Fibroblast of lung (primary cell): ENCODE measurements around the gene ACAD11. TPM values are rescaled to one million over a fixed set of nuclear protein-coding genes. Genes with fewer than 3 reads are reported as not detected.
A peak's percentile ranks its signal among the peaks of the same experiment; 100 is the strongest.

Source experiments
- DNase-seq, 2 donors: peaks; one replicate each; pipeline versions ENCODE4 v3.0.0 to v3.0.0-alpha.2; 2010; ENCODE audit warnings: low read depth in 2 of 2
- H2AFZ ChIP-seq: 2 replicates; pipeline ENCODE4 v1.5.1; 2012; ENCODE audit warnings: low read length, control low read depth, inconsistent platforms
- H3K27ac ChIP-seq: 2 replicates; pipeline ENCODE4 v1.5.1; 2011; ENCODE audit warnings: low read length, control low read depth; ENCODE audit not compliant: insufficient read depth
- H3K27me3 ChIP-seq: 2 replicates; pipeline ENCODE4 v1.5.1; 2011; ENCODE audit warnings: mild to moderate bottlenecking, low read length; ENCODE audit not compliant: control insufficient read depth, insufficient read depth
- H3K36me3 ChIP-seq: 2 replicates; pipeline ENCODE4 v1.5.1; 2011; ENCODE audit warnings: low read length; ENCODE audit not compliant: control insufficient read depth, insufficient read depth
- H3K4me1 ChIP-seq: 2 replicates; pipeline ENCODE4 v1.5.1; 2011; ENCODE audit warnings: low read length; ENCODE audit not compliant: control insufficient read depth, insufficient read depth; ENCODE audit errors: extremely low read depth
- H3K4me2 ChIP-seq: 2 replicates; pipeline ENCODE4 v1.5.1; 2011; ENCODE audit warnings: low read length, control low read depth; ENCODE audit not compliant: insufficient read depth; ENCODE audit errors: extremely low read depth
- H3K4me3 ChIP-seq, 4 experiments: fragments of 200-600 bp in 1 of 4; sonication (generic) in 1 of 4; replicated peaks in 1 of 4; 2 replicates each; pipeline ENCODE4 v1.5.1; 2011 to 2016; ENCODE audit warnings: low read length in 4 of 4, low read depth in 3 of 4, mild to moderate bottlenecking in 3 of 4, control low read depth in 2 of 4, inconsistent platforms in 1 of 4, mixed read lengths in 1 of 4; ENCODE audit not compliant: insufficient read depth in 1 of 4; ENCODE audit errors: control extremely low read depth in 1 of 4
- H3K79me2 ChIP-seq: 2 replicates; pipeline ENCODE4 v1.5.1; 2012; ENCODE audit warnings: mild to moderate bottlenecking, low read length, inconsistent platforms; ENCODE audit not compliant: control insufficient read depth, insufficient read depth
- H3K9ac ChIP-seq: 2 replicates; pipeline ENCODE4 v1.5.1; 2011; ENCODE audit warnings: mild to moderate bottlenecking, low read length, control low read depth; ENCODE audit not compliant: insufficient read depth
- H3K9me3 ChIP-seq: 2 replicates; pipeline ENCODE4 v1.5.1; 2012; ENCODE audit warnings: low read depth, low read length; ENCODE audit not compliant: control insufficient read depth, insufficient read depth
- H4K20me1 ChIP-seq: 2 replicates; pipeline ENCODE4 v1.5.1; 2011; ENCODE audit warnings: low read length; ENCODE audit not compliant: control insufficient read depth, insufficient read depth; ENCODE audit errors: extremely low read depth
- CTCF ChIP-seq, 2 donors: IDR thresholded peaks in 1 of 2; conservative IDR thresholded peaks in 1 of 2; 1 replicate in 1 of 2; 2 replicates in 1 of 2; pipeline ENCODE4 v1.5.1; 2011 to 2012; ENCODE audit warnings: low read length in 2 of 2, control low read depth in 1 of 2, inconsistent platforms in 1 of 2, low read depth in 1 of 2, mild to moderate bottlenecking in 1 of 2
- EZH2 ChIP-seq: IDR thresholded peaks from 2 replicates; pipeline ENCODE4 v1.5.1; 2012; ENCODE audit warnings: low read length, control low read depth, mild to moderate bottlenecking; ENCODE audit errors: missing control alignments
- polyA plus RNA-seq, 2 donors: library from polyadenylated mRNA; depleted of rRNA in 1 of 2; stranded (reverse) in 1 of 2; unstranded in 1 of 2; fragments of >200 nt; gene quantifications; 2 replicates each; pipeline ENCODE4 v1.2.1, GENCODE V29; 2011 to 2012; ENCODE audit warnings: missing spikeins in 1 of 2
- total RNA-seq: library from RNA; depleted of rRNA; stranded (reverse); fragments of >200 nt; gene quantifications from 2 replicates; pipeline ENCODE4 v1.2.1, GENCODE V29; 2014

The ACAD11 gene
- total and polyA plus RNA-seq, 2 donors (not counting 1 experiment from before 2014, with no cell fraction given): 27.9 to 101 TPM

GRCh38 chr3:132536442-132537153, 123.0 kb downstream of the ACAD11 start:
- Histone ChIP-seq H2AFZ (no peak overlapping the region), H4K20me1 (no peaks in the 10 kb centered on the region), H3K4me1 (peaks cover 10% of the 10 kb centered on the region), H3K27ac (peak overlapping the region; percentile 73), H3K4me3 (no peak overlapping the region), H3K4me2 (no peak overlapping the region), H3K27me3 (no peaks in the 10 kb centered on the region), H3K9ac (peak overlapping the region; percentile 18), H3K79me2 (peaks cover 1% of the 10 kb centered on the region), H3K36me3 (no peaks in the 10 kb centered on the region), H3K9me3 (no peaks in the 10 kb centered on the region)
- peak in 1 of 2 donors; percentile 23 for DNase-seq
- TF ChIP-seq EZH2: no peak
- peak in 1 of 2 donors; percentile 7 for TF ChIP-seq CTCF (conservative IDR thresholded peaks at IDR 0.05 in 1 of 2, IDR thresholded peaks at IDR 0.05 in 1 of 2; ENCODE audit: low read depth in 1 of 2, low read length in 2 of 2)

GRCh38 chr3:132535575-132536441, 123.8 kb downstream of the ACAD11 start:
- Histone ChIP-seq H2AFZ (no peak overlapping the region), H3K27ac (peak overlapping the region; percentile 73), H4K20me1 (no peaks in the 10 kb centered on the region), H3K79me2 (peaks cover 1% of the 10 kb centered on the region), H3K4me3 (no peak overlapping the region), H3K9ac (peak overlapping the region; percentile 18), H3K27me3 (no peaks in the 10 kb centered on the region), H3K4me1 (peaks cover 10% of the 10 kb centered on the region), H3K36me3 (peaks cover 3% of the 10 kb centered on the region), H3K4me2 (no peak overlapping the region), H3K9me3 (no peaks in the 10 kb centered on the region)
- TF ChIP-seq EZH2: no peak
- TF ChIP-seq CTCF (conservative IDR thresholded peaks at IDR 0.05 in 1 of 2, IDR thresholded peaks at IDR 0.05 in 1 of 2; ENCODE audit: low read depth in 1 of 2, low read length in 2 of 2): peak; percentile 50 to 55
- peak; percentile 81 to 92 for DNase-seq

GRCh38 chr3:132530624-132531023, 129.0 kb downstream of the ACAD11 start:
- peaks cover 6% of the 10 kb centered on the region for H3K36me3 ChIP-seq

More at GRCh38 chr3:132530624-132531023, 129.0 kb downstream of the ACAD11 start:
- Histone ChIP-seq H2AFZ (no peak overlapping the region), H3K9me3 (no peaks in the 10 kb centered on the region), H3K79me2 (no peaks in the 10 kb centered on the region), H3K9ac (no peak overlapping the region), H4K20me1 (no peaks in the 10 kb centered on the region), H3K27me3 (no peaks in the 10 kb centered on the region), H3K4me2 (no peak overlapping the region), H3K27ac (no peak overlapping the region), H3K4me3 (no peak overlapping the region), H3K4me1 (no peaks in the 10 kb centered on the region)
- no peak for TF ChIP-seq CTCF (conservative IDR thresholded peaks at IDR 0.05 in 1 of 2, IDR thresholded peaks at IDR 0.05 in 1 of 2; ENCODE audit: low read depth in 1 of 2, low read length in 2 of 2)
- TF ChIP-seq EZH2: no peak
- no peak for DNase-seq
